Duodenal mucosa (tissue), 2 donors: ENCODE data around the gene WDFY4.

Source experiments
- H3K27ac ChIP-seq: one replicate; pipeline ENCODE4 v1.7.0; 2013; ENCODE audit warnings: low read depth, low read length
- H3K27me3 ChIP-seq, 2 donors: one replicate each; pipeline ENCODE4 v1.7.0; 2013; ENCODE audit warnings: low read length in 2 of 2, control low read depth in 1 of 2; ENCODE audit not compliant: insufficient read depth in 2 of 2, control insufficient read depth in 1 of 2
- H3K36me3 ChIP-seq, 2 donors: one replicate each; pipeline ENCODE4 v1.7.0; 2013; ENCODE audit warnings: low read length in 2 of 2, control low read depth in 1 of 2; ENCODE audit not compliant: insufficient read depth in 2 of 2, control insufficient read depth in 1 of 2
- H3K4me1 ChIP-seq, 2 donors: one replicate each; pipeline ENCODE4 v1.7.0; 2013; ENCODE audit warnings: low read length in 2 of 2, control low read depth in 1 of 2; ENCODE audit not compliant: insufficient read depth in 2 of 2, control insufficient read depth in 1 of 2
- H3K4me3 ChIP-seq, 2 donors: one replicate each; pipeline ENCODE4 v1.7.0; 2013; ENCODE audit warnings: low read length in 2 of 2, low read depth in 1 of 2
- H3K9ac ChIP-seq, 2 donors: one replicate each; pipeline ENCODE4 v1.7.0; 2013; ENCODE audit warnings: low read length in 2 of 2, low read depth in 1 of 2
- H3K9me3 ChIP-seq, 2 donors: one replicate each; pipeline ENCODE4 v1.7.0; 2013; ENCODE audit warnings: low read length in 2 of 2, control low read depth in 1 of 2; ENCODE audit not compliant: control insufficient read depth in 1 of 2

The WDFY4 gene

DNA sequence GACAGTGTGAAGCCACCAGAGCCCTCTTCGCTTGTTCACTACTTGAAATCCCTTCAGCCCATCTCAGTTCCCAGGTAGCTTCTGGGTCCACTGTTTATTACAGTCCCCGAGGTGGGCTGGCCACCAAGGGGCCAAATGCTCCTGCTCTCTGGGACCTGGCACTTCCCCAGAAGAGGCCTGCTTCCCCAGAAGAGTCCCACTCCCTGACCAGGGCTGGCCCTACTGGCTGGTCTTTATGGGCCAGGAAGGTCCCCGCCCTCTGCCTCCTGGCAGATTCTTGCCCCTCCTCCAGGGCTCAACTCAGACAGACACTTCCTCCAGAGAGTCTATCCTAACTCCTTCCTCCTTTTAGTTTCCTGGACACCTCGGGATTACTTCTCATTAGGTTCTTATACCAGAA, 325.6 kb downstream of the WDFY4 start:
- no peaks in the 10 kb centered on the region for H3K27me3 ChIP-seq
- no peaks in the 10 kb centered on the region for H3K36me3 ChIP-seq
- H3K9ac ChIP-seq, result no peak overlapping the region
- no peaks in the 10 kb centered on the region for H3K9me3 ChIP-seq
- H3K4me3 ChIP-seq, result no peak overlapping the region
- no peaks in the 10 kb centered on the region for H3K4me1 ChIP-seq
- H3K27ac ChIP-seq, result no peak overlapping the region

DNA sequence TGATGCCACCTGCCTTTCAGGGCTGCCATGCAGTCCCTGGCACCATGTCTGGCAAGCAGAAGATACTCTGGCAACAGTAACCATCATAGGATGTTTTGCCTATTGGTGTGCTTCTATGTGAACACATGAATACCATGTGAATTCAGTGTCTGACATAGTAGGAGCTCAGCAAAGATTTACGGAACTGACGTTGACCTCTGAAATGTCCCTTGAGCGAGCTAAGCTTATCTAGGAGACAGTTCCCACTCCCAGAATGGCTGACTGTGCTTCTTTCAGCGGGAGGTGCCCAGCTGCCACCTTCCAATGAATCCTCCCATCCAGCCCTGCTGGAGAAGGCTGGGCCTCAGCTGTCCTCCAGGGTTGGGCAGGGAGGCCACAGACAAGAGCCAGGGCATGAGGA, 326.2 kb downstream of the WDFY4 start:
- Histone ChIP-seq H3K9ac (no peak overlapping the region), H3K27me3 (no peaks in the 10 kb centered on the region)

DNA sequence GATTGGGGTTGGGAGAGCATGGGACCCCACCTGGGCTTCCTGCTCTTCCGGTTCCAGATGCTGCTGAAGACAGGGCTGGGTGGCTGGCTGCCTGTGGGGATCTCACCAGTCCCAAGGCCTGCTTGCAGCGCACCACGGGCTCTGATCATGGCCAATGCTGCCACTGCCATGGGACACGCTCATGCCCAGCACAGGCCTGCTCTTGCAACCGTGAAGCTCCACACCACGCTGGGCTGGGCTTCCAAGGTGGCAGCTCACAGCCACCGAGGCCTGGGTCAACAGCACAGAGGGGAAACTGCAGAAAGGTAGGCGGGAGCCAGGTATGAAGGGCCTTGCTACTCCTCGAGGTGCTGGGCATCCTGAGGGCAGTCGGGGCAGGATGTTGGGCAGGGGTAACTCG, 327.1 kb downstream of the WDFY4 start:
- H3K27ac ChIP-seq, result no peak overlapping the region
- H3K36me3 ChIP-seq, result no peaks in the 10 kb centered on the region
- H3K9me3 ChIP-seq, result no peaks in the 10 kb centered on the region
- H3K27me3 ChIP-seq, result no peaks in the 10 kb centered on the region
- no peak overlapping the region for H3K4me3 ChIP-seq
- H3K9ac ChIP-seq, result no peak overlapping the region
- no peaks in the 10 kb centered on the region for H3K4me1 ChIP-seq

More for the DNA sequence above, 326.2 kb downstream of the WDFY4 start:
- H3K36me3 ChIP-seq, result no peaks in the 10 kb centered on the region
- H3K9me3 ChIP-seq, result no peaks in the 10 kb centered on the region
- H3K4me3 ChIP-seq, result no peak overlapping the region
- no peaks in the 10 kb centered on the region for H3K4me1 ChIP-seq
- no peak overlapping the region for H3K27ac ChIP-seq

DNA sequence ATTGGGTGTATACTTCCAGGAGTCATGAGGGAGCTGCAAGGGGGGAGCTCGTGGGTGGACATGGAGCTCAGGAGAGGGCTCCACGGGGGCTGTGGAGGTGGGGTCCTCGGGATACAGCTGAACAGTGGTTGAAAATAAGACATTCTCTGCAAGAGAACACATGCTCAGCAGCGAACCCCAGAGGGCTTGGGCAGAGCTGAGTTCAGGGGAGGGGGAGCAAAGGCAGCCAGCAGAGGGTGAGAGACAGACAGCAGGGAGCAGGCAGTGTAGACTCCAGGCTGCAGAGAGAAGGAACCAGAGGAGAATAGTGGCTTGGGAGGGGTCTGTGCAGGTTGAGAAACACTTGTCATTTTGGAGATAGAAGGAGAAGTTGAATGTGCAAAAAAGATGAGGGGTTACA, 327.9 kb downstream of the WDFY4 start:
- Histone ChIP-seq H3K9ac (no peak overlapping the region), H3K9me3 (no peaks in the 10 kb centered on the region), H3K4me3 (no peak overlapping the region), H3K27me3 (no peaks in the 10 kb centered on the region), H3K4me1 (no peaks in the 10 kb centered on the region), H3K36me3 (no peaks in the 10 kb centered on the region), H3K27ac (no peak overlapping the region)

DNA sequence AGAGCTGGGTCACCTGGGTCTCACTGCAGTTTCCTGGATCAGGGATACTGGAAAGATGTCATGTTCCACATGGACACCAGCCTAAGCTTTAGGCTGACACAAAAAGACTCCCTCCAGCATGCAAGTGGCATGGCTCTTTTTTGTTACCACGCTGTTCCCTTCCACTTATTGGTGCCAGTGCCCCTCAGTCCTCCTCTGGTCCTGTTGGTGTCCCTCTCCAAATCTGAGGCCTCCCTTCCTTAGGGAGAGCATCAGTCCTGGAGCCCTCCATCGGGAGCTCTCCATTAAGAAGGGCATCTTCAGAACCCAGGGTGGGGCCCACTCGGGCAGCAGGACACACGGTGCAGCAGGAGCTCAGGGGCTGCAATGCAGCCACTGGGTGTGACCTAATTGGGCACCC, 331.0 kb downstream of the WDFY4 start:
- H3K4me3 ChIP-seq, result no peak overlapping the region
- H3K9ac ChIP-seq, result no peak overlapping the region
- H3K4me1 ChIP-seq, result peaks cover 0 to 5% of the 10 kb centered on the region in 2 donors

DNA sequence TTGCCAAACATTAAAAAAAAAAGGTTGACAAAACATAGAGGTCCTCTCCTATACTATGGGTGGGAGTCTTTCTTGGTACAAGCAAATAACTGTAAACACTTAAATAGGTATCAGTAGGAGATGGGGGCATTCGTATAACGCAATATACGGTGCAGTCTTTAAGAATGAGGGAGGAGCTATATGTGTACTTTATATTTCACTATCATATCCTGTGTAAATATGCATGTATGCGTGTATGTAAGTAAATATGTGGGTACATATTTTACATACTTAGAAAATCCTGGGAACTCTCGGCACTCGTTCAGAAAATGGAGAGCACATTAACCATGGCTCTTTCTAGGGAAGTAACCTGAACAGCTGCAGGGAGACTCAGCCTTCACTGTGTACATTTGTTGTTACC, 337.0 kb downstream of the WDFY4 start:
- Histone ChIP-seq H3K27ac (no peak overlapping the region), H3K36me3 (no peaks in the 10 kb centered on the region), H3K27me3 (no peaks in the 10 kb centered on the region), H3K9ac (no peak overlapping the region), H3K4me1 (peaks cover 0 to 5% of the 10 kb centered on the region in 2 donors), H3K9me3 (no peaks in the 10 kb centered on the region), H3K4me3 (no peak overlapping the region)

More for the DNA sequence above, 331.0 kb downstream of the WDFY4 start:
- no peaks in the 10 kb centered on the region for H3K36me3 ChIP-seq
- no peaks in the 10 kb centered on the region for H3K27me3 ChIP-seq
- no peaks in the 10 kb centered on the region for H3K9me3 ChIP-seq
- no peak overlapping the region for H3K27ac ChIP-seq

DNA sequence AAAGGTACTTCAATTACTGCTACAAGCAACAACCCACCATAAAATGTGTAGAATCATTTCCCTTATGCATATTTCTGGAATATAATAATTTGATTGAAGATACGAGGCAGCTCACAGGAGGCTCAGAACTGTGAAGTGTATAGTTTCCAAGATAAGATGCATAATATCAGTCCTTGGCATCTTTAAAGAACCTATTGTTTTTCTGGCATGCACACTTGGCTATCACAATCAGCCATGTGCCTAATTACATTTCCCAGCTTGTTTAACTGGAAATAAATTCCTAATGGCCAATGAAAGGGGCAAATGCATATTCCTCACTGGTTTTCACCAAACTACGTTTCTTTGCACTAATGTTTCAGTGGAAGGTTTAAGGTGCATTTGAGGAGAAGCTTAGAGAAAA, 338.4 kb downstream of the WDFY4 start:
- H3K9me3 ChIP-seq, result no peaks in the 10 kb centered on the region
- H3K4me1 ChIP-seq, result peaks cover 0 to under 1% of the 10 kb centered on the region in 2 donors
- no peaks in the 10 kb centered on the region for H3K36me3 ChIP-seq
- no peak overlapping the region for H3K4me3 ChIP-seq
- no peak overlapping the region for H3K27ac ChIP-seq
- no peak overlapping the region for H3K9ac ChIP-seq
- no peaks in the 10 kb centered on the region for H3K27me3 ChIP-seq

DNA sequence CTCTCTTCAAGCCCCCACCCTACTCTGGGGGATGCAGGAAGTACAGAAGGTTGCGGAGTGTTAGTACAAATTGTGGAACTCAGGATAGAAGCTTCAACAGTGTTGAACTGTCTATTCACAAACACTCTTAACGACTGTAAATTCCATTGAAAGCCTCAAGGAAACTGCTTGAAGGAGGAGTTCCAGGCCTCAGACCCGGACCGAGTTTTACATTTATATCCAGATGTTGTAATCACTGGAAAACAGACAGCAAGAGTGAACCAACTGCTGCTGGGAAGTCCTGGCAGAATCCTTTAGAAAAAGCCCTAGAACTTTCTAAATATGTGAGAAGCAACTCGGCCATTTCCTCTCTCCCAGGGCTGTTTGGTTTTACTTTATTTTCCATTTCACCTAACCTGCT, 339.1 kb downstream of the WDFY4 start:
- H3K9ac ChIP-seq, result no peak overlapping the region

DNA sequence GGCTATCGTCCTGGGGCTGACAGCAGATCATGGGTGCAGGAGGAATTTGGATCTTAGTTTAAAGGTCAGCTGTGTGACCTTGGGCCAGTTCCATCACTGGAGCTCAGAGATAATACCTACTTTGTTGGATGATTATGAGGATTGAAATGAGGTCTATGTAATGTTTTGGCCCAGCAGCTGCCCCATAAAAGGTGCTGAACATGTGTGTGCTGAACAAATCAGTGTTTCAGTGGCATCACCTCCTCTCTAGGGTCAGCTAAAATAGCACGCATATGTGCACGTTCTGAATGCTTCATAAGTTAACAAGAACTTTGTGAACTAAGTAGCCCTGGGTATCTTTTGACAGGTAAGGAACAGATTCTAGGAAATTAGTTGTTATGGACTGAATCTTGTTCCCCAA, 339.8 kb downstream of the WDFY4 start:
- no peaks in the 10 kb centered on the region for H3K9me3 ChIP-seq
- no peak overlapping the region for H3K9ac ChIP-seq
- no peaks in the 10 kb centered on the region for H3K4me1 ChIP-seq
- no peaks in the 10 kb centered on the region for H3K27me3 ChIP-seq
- H3K27ac ChIP-seq, result no peak overlapping the region
- H3K36me3 ChIP-seq, result no peaks in the 10 kb centered on the region
- no peak overlapping the region for H3K4me3 ChIP-seq

More for the DNA sequence above, 339.1 kb downstream of the WDFY4 start:
- Histone ChIP-seq H3K27me3 (no peaks in the 10 kb centered on the region), H3K9me3 (no peaks in the 10 kb centered on the region), H3K27ac (no peak overlapping the region), H3K36me3 (no peaks in the 10 kb centered on the region), H3K4me1 (no peaks in the 10 kb centered on the region), H3K4me3 (no peak overlapping the region)

DNA sequence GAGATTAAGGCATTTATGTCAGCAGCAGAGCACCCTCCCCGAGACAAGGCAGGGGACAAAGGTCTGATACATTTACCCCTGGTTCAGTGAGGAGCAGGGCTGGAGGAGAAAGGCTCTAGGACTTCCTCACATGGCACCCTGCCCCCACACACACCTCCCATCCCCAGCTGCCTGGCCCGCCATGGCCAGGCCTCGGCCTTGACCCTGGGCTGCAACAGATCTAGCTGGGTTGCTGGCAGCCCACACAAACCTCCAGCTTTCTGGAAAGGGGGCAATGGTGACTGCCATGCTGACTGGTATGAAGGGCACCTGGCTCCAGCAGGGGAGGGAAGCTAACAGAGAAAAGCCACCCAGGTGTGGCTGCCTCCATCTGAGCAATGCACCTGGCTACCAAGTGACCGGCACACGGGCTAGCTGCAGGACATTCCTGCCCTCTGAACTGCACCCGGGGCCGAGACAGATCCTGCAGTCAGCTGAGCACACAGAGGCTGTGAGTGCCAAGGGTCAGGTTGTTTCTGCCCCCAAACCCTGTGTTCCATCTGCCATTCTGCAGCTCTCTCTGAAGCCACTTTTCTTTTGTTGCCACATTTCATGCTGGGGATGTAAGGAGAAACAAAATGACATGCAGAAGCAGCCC, 340.8 kb downstream of the WDFY4 start:
- Histone ChIP-seq H3K36me3 (no peaks in the 10 kb centered on the region), H3K4me1 (no peaks in the 10 kb centered on the region), H3K4me3 (no peak overlapping the region), H3K27me3 (no peaks in the 10 kb centered on the region), H3K27ac (no peak overlapping the region), H3K9ac (no peak overlapping the region), H3K9me3 (no peaks in the 10 kb centered on the region)

DNA sequence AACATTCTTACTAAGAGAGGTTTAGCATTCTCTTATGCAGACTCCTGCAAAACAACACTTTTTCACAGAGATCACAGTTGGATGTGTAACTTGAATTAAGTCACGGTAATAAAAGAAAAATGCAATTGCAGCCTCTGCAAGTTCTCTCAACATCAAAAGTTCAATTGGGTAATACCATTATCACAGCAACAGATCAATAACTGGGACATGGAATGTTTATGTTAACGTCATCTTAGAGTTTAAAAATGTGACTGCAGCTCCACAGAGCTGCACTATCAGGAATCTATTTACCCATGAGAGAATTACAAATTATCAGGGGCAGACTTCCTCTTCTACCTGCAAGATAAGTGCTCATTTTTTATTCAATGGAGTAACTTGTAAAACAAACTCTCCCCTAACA, 344.0 kb downstream of the WDFY4 start:
- no peaks in the 10 kb centered on the region for H3K4me1 ChIP-seq
- H3K36me3 ChIP-seq, result no peaks in the 10 kb centered on the region
- no peak overlapping the region for H3K4me3 ChIP-seq
- no peaks in the 10 kb centered on the region for H3K9me3 ChIP-seq
- H3K27me3 ChIP-seq, result no peaks in the 10 kb centered on the region
- H3K9ac ChIP-seq, result no peak overlapping the region
- H3K27ac ChIP-seq, result no peak overlapping the region
